GM23248 (cell line): ENCODE data around the gene DST.

Experiments used
- EZH2 ChIP-seq: fragments of 200-600 bp; sonication (generic); IDR thresholded peaks from 2 replicates; pipeline ENCODE4 v1.6.1; 2018; ENCODE audit warnings: antibody characterized with exemption, mild to moderate bottlenecking; ENCODE audit not compliant: insufficient read depth, poor library complexity, severe bottlenecking
- EZH2phosphoT487 ChIP-seq: fragments of 200-600 bp; sonication (generic); IDR thresholded peaks from 2 replicates; pipeline ENCODE4 v1.6.1; 2018; ENCODE audit warnings: antibody characterized with exemption, moderate library complexity, mild to moderate bottlenecking, low read depth; ENCODE audit not compliant: insufficient read depth

DNA sequence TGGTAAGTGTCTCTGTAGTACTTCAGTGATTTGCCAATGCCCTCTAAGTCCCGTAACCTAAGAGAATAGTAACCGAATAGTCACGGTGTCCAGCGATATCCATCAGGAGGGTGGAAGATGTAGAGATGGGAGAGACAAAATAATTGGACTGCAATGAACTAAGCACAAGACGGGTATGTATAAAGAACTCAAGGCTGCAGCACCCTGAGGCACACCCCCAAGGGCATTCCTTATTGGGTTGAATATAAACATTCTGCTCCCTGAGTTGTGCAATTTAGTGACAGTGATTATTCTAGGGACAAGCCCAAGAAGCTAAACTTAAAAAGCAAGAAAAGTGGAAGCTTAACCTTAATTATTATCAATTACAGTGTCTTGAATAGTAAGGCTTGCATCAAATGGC, 14.6 kb downstream of the DST start:
- no peak for TF ChIP-seq EZH2
- TF ChIP-seq EZH2phosphoT487: no peak
